RWPE1 (cell line): ENCODE measurements around the gene LCA5L.

ENCODE experiments used
- CTCF ChIA-PET: fragments of 350-600 bp; sonication (Branson Sonifier 250); formaldehyde crosslinking; extraction: SDS; loops from one replicate; lab custom pipeline; 2021; lab: Yijun Ruan, JAX
- POLR2A ChIA-PET: fragments of 400-600 bp; formaldehyde crosslinking; extraction: SDS; loops from one replicate; lab custom pipeline; 2020; ENCODE audit warnings: antibody characterized with exemption; ENCODE audit not compliant: low non-redundant PET; lab: Yijun Ruan, JAX
- DNase-seq: peaks from one replicate; pipeline ENCODE4 v3.0.0; 2012; ENCODE audit warnings: low spot score
- H3K27ac ChIP-seq: fragments of 450-650 bp; 2 replicates; pipeline ENCODE4 v1.5.1; 2017
- CTCF ChIP-seq: fragments of 450-650 bp; conservative IDR thresholded peaks from 2 replicates; pipeline ENCODE4 v1.5.1; 2017; ENCODE audit warnings: low read depth, mild to moderate bottlenecking

The LCA5L gene

GRCh38 chr21:39479814-39480182, 34.2 kb upstream of the LCA5L start:
- ChIA-PET POLR2A (no interaction called here), CTCF (interaction anchor here (0.6 kb wide), 1 partner anchor 579 kb away, joined by 3 read pairs; no protein-coding TSS in a partner anchor)
- no peak for DNase-seq
- H3K27ac ChIP-seq, result no peak overlapping the region
- TF ChIP-seq CTCF, result no peak

- ChIA-PET POLR2A (no interaction called here), CTCF (interaction anchor here (0.7 kb wide), 1 partner anchor 18 kb away, joined by 3 read pairs; no protein-coding TSS in a partner anchor)
- no peak for TF ChIP-seq CTCF
- DNase-seq, result no peak
- no peak overlapping the region for H3K27ac ChIP-seq
Observed at GRCh38 chr21:39479164-39479813, 33.7 kb upstream of the LCA5L start.

DNA sequence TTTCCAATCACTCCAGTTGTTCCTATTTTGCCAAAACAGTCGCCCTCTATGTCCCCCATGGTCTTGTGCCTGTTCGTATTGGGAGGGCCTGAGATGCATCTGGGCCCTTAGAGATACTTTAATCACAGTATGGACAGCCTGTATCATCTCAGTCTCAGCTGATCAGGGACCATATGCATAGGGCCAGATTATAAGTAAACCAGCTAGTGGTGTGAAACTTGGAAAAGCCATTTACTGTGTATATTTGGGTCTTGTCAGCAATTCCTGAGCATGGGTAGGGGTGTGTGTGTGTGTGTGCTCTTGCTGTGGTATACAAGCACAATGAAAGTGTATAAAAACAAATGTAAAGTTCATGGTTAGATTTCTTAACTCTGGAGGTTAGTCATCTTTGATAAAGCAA, 29.0 kb upstream of the LCA5L start:
- no peak for TF ChIP-seq CTCF
- CTCF ChIA-PET, result no interaction called here
- POLR2A ChIA-PET, result no interaction called here
- no peak overlapping the region for H3K27ac ChIP-seq
- DNase-seq, result no peak

- H3K27ac ChIP-seq, result no peak overlapping the region
- TF ChIP-seq CTCF, result no peak
- DNase-seq, result no peak
- POLR2A ChIA-PET, result no interaction called here
- CTCF ChIA-PET, result no interaction called here
Observed at GRCh38 chr21:39472786-39473185, 27.2 kb upstream of the LCA5L start.

GRCh38 chr21:39471598-39471997, 26.0 kb upstream of the LCA5L start:
- ChIA-PET POLR2A (no interaction called here), CTCF (interaction anchor here (0.6 kb wide), 2 partner anchors 241 to 1051 kb away, joined by 3 to 7 read pairs; no protein-coding TSS in a partner anchor)
- H3K27ac ChIP-seq, result no peak overlapping the region
- TF ChIP-seq CTCF, result no peak
- no peak for DNase-seq

DNA sequence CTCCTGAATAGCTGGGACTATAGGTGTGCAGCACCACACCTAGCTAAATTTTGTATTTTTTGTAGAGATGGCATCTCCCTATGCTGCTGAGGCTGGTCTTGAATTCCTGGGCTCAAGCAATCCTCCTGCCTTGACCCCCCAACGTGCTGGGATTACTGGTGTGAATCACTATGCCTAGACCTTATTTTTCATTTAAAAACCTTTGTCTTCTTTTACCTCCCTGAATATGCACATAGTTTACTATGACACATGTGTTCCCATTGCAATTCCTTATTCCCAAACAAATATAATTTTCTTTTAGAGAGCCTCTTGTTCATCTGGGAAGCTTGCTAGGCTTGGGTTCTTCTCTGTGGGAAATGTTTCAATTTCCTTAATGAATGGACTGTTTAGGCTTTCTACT, 23.0 kb upstream of the LCA5L start:
- no peak for TF ChIP-seq CTCF
- no peak for DNase-seq
- no peak overlapping the region for H3K27ac ChIP-seq
- ChIA-PET CTCF (no interaction called here), POLR2A (no interaction called here)
